HG03280 (cell line): ENCODE data around the gene NMRK2.
A peak's percentile ranks its signal among the peaks of the same experiment; 100 is the strongest.

Experiments used
- ATAC-seq: cut with Tn5 transposase; IDR thresholded peaks from one replicate; pipeline ENCODE4 v1.9.1; 2021; ENCODE audit warnings: mild to moderate bottlenecking, moderate library complexity; ENCODE audit not compliant: unreplicated experiment

Gene NMRK2

GRCh38 chr19:3980353-3981251 is 47.7 kb downstream of the NMRK2 start:
- no peak for ATAC-seq

- ATAC-seq: no peak
These were observed 48.5 kb downstream of the NMRK2 start for GRCh38 chr19:3981373-3981735.

GRCh38 chr19:3981736-3982681 is 49.1 kb downstream of the NMRK2 start:
- no peak for ATAC-seq

GRCh38 chr19:3982701-3983541 is 50.1 kb downstream of the NMRK2 start:
- ATAC-seq: no peak

GRCh38 chr19:3983542-3983914 is 50.7 kb downstream of the NMRK2 start:
- no peak for ATAC-seq

- ATAC-seq: no peak
These were observed 51.2 kb downstream of the NMRK2 start for GRCh38 chr19:3983936-3984583.

GRCh38 chr19:3984584-3984907 is 51.7 kb downstream of the NMRK2 start:
- no peak for ATAC-seq

- peak; percentile 49 for ATAC-seq
These were observed 52.2 kb downstream of the NMRK2 start, which contains the start of gene EEF2 for GRCh38 chr19:3984908-3985642. EEF2 (minus strand) TSS chr19:3985463; CDS start chr19:3985380, 83 bp downstream.

GRCh38 chr19:3985643-3986259 is 52.9 kb downstream of the NMRK2 start:
- ATAC-seq: no peak

GRCh38 chr19:3986260-3987041 is 53.6 kb downstream of the NMRK2 start:
- no peak for ATAC-seq

GRCh38 chr19:3987619-3988371 is 54.9 kb downstream of the NMRK2 start:
- peak; percentile 53 for ATAC-seq

GRCh38 chr19:3990815-3991117 is 57.9 kb downstream of the NMRK2 start:
- no peak for ATAC-seq
